Esophagus muscularis mucosa (tissue), 3 donors: Measurements from ENCODE around the gene HOXC11.

ENCODE experiments used
- CTCF ChIP-seq, 3 experiments: fragments of 200-600 bp in 2 of 3; fragments of 450-650 bp in 1 of 3; sonication (generic) in 2 of 3; IDR thresholded peaks; one replicate each; pipeline ENCODE4 v1.5.1; 2017 to 2019; ENCODE audit warnings: antibody characterized with exemption in 3 of 3, mild to moderate bottlenecking in 2 of 3, moderate library complexity in 1 of 3
- POLR2A ChIP-seq: fragments of 450-650 bp; IDR thresholded peaks from one replicate; pipeline ENCODE4 v1.6.1; 2017; ENCODE audit warnings: antibody characterized with exemption, moderate library complexity, mild to moderate bottlenecking, low read depth
- POLR2AphosphoS5 ChIP-seq, 2 donors: sonication (generic); formaldehyde crosslinking; IDR thresholded peaks; one replicate each; pipeline ENCODE4 v1.6.1; 2017; ENCODE audit warnings: antibody characterized with exemption in 2 of 2

- TF ChIP-seq POLR2A = no peak
- TF ChIP-seq CTCF (IDR thresholded peaks at IDR 0.05) = peak; percentile 93 to 97 (median 96)
- peak in 1 of 2 donors; percentile 40 for TF ChIP-seq POLR2AphosphoS5 (IDR thresholded peaks at IDR 0.05)
Measured at GRCh38 chr12:54005853-54006558, 33.1 kb downstream of the HOXC11 start.
